Muscle layer of colon (tissue), 2 donors: ENCODE data around the gene S100B.

Source experiments
- H3K27ac ChIP-seq: one replicate; pipeline ENCODE4 v1.7.0; 2013; ENCODE audit warnings: low read depth, mild to moderate bottlenecking, low read length, moderate library complexity
- H3K27me3 ChIP-seq, 2 donors: one replicate each; pipeline ENCODE4 v1.7.0; 2013; ENCODE audit warnings: low read length in 2 of 2, mild to moderate bottlenecking in 2 of 2; ENCODE audit not compliant: insufficient read depth in 2 of 2, control insufficient read depth in 1 of 2
- H3K36me3 ChIP-seq: one replicate; pipeline ENCODE4 v1.7.0; 2013; ENCODE audit warnings: mild to moderate bottlenecking, low read length; ENCODE audit not compliant: insufficient read depth
- H3K4me1 ChIP-seq: one replicate; pipeline ENCODE4 v1.7.0; 2013; ENCODE audit warnings: mild to moderate bottlenecking, low read length; ENCODE audit not compliant: insufficient read depth
- H3K4me3 ChIP-seq, 2 donors: one replicate each; pipeline ENCODE4 v1.7.0; 2013; ENCODE audit warnings: low read length in 2 of 2, low read depth in 1 of 2, mild to moderate bottlenecking in 1 of 2, moderate library complexity in 1 of 2
- H3K9ac ChIP-seq: one replicate; pipeline ENCODE4 v1.7.0; 2013; ENCODE audit warnings: low read length
- H3K9me3 ChIP-seq: one replicate; pipeline ENCODE4 v1.7.0; 2013; ENCODE audit warnings: mild to moderate bottlenecking, low read length
- donor health status: abdominal sarcoma.
- donor health status: Adenocarcinoma of cecum.

The S100B gene

DNA sequence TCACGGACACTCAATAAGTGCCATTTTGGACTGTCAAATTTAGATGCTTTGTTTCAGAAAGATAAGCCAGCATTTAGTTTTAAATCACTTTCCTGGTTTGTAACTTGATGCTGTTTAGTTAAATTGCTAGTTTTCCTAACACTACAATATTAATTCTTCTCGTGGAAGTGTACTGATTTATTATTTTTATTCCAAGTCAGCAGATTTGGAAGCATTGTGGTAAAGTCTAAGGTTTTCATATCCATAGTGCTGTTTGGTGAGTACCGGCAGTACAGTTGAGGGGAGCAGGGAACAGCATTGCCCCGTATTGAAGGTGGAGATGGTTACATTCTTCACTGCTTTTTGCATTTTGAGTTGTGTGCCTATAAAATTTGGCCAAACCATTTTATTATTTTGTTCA, 36.3 kb downstream of the S100B start:
- Histone ChIP-seq H3K4me3 (no peak overlapping the region), H3K27me3 (no peaks in the 10 kb centered on the region), H3K4me1 (no peaks in the 10 kb centered on the region), H3K36me3 (peaks cover 61% of the 10 kb centered on the region), H3K9ac (no peak overlapping the region), H3K27ac (no peak overlapping the region), H3K9me3 (no peaks in the 10 kb centered on the region)

DNA sequence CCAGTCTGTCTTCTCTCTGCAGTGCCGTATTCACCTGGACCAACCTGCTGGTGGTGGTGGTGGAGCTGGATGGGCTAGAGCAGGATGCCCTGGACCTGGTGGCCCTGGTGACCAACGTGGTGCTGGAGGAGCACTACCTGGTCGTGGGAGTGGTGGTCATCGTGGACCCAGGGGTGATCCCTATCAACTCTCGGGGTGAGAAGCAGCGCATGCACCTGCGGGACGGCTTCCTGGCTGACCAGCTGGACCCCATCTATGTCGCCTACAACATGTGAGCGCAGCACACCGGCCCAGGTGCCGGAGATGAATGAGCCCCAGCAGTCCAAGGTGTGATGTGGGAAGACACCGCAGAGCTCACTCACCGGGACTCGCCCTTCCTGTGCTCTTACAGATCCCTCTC, 37.5 kb downstream of the S100B start:
- H3K27ac ChIP-seq = no peak overlapping the region
- no peak overlapping the region for H3K9ac ChIP-seq
- peaks cover 69% of the 10 kb centered on the region for H3K36me3 ChIP-seq
- no peak overlapping the region for H3K4me3 ChIP-seq
- no peaks in the 10 kb centered on the region for H3K9me3 ChIP-seq
- H3K27me3 ChIP-seq = no peaks in the 10 kb centered on the region
- H3K4me1 ChIP-seq = no peaks in the 10 kb centered on the region

DNA sequence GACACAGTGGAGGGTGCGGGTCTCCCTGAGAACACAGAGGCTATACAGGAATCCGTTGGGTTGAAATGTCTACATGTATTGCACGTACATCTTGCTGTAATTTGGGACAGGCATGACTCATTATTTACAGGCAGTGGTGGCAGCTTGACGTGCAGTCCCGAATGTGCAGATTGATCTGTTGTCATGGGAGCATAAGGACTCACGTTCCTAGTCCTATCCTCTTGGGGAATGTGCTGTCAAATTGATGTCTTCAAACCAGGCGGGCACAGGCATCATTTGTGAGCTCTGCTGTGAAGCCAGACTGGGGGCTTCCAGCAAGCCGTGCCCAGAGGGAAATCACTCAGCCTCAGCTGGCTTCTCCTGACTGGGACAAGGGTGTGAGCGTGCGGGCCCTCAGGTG, 40.5 kb downstream of the S100B start:
- Histone ChIP-seq H3K36me3 (peaks cover 79% of the 10 kb centered on the region), H3K9me3 (no peaks in the 10 kb centered on the region), H3K4me3 (no peak overlapping the region), H3K27me3 (no peaks in the 10 kb centered on the region), H3K4me1 (no peaks in the 10 kb centered on the region), H3K27ac (no peak overlapping the region), H3K9ac (no peak overlapping the region)

DNA sequence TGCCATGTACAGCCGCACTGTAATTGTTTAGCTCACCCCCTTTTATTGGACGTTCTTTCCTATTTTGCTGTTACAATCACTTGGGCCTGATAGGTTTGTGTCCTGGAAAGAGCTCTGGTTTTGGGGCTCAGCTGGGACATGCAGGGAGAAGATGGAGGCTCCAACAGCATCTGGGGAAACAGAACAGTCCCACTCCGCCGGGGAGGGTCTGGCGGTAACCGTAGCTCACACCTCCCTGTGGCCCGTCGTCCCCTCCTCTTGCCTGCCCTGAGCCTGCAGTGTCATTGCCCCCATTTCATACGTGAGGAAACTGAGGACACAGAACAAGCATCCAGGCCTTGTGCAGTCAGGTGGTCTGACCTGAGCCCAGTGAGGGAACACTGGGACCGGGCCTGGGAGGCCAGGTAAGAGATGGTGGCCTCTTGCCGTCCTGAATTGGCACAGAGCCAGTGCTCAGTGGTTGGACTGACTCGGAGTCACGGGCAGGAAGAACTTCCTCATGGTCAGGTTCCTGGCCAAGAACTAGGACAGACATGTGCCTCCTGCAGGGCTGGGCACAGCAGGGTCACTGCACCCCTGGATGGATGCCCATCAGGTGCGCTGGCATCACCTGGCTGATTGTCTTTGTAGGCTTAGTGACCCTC, 41.8 kb downstream of the S100B start:
- Histone ChIP-seq H3K27ac (no peak overlapping the region), H3K9ac (no peak overlapping the region), H3K36me3 (peaks cover 78% of the 10 kb centered on the region), H3K4me3 (no peak overlapping the region), H3K4me1 (no peaks in the 10 kb centered on the region), H3K9me3 (no peaks in the 10 kb centered on the region), H3K27me3 (no peaks in the 10 kb centered on the region)

DNA sequence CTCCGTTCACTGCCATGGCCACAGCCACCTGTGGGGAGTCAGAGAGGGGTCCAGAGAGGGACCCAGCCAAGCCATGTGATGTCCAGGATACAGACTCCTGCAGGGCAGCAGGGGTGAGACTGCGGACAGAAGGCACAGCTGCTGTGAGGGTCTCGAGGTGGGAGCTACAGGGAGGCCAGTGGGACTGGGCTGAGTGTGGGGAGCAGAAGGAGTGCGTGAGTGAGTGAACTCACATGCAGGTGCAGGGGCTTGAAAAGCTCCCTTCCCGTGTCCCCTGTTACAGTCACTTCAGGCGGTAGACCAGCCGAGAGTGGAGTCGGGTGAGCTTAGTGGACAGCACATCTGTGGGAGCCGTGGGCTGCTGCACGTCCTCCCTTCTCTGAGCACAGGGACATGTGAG, 42.4 kb downstream of the S100B start:
- no peaks in the 10 kb centered on the region for H3K9me3 ChIP-seq
- no peaks in the 10 kb centered on the region for H3K27me3 ChIP-seq
- H3K36me3 ChIP-seq = peaks cover 76% of the 10 kb centered on the region
- H3K4me1 ChIP-seq = no peaks in the 10 kb centered on the region
- H3K9ac ChIP-seq = no peak overlapping the region
- H3K4me3 ChIP-seq = no peak overlapping the region
- no peak overlapping the region for H3K27ac ChIP-seq

DNA sequence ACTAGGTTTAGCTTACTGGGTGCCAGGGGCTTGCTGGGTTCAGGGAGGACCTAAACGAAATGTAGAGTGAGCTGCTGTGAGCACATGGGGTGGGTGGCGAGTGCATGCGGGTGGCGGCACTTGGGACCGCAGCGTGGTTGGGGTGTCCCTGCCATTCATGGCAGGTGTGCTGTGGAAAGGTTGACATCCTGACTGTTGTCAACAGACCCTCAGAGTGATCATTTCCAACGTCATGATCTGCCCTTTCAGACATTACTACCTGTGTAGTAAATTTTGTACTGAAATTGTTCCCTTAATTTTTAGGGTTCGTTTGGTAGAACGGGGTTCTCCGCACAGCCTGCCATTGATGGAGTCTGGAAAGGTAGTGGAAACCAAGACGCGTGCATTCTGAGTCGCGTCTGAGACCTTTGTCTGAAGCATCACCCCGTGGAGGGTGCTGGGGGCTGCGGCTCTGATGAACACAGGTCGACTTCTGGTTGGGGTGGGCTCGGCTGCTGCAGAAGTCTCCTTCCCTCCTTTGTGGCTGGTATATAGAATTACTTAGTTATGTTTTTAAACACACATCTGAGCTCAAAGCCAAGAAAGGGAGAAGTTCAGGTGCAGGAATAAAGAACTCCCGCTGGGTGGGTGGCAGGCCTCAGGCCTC, 43.3 kb downstream of the S100B start:
- Histone ChIP-seq H3K4me1 (no peaks in the 10 kb centered on the region), H3K36me3 (peaks cover 76% of the 10 kb centered on the region), H3K27me3 (no peaks in the 10 kb centered on the region)

DNA sequence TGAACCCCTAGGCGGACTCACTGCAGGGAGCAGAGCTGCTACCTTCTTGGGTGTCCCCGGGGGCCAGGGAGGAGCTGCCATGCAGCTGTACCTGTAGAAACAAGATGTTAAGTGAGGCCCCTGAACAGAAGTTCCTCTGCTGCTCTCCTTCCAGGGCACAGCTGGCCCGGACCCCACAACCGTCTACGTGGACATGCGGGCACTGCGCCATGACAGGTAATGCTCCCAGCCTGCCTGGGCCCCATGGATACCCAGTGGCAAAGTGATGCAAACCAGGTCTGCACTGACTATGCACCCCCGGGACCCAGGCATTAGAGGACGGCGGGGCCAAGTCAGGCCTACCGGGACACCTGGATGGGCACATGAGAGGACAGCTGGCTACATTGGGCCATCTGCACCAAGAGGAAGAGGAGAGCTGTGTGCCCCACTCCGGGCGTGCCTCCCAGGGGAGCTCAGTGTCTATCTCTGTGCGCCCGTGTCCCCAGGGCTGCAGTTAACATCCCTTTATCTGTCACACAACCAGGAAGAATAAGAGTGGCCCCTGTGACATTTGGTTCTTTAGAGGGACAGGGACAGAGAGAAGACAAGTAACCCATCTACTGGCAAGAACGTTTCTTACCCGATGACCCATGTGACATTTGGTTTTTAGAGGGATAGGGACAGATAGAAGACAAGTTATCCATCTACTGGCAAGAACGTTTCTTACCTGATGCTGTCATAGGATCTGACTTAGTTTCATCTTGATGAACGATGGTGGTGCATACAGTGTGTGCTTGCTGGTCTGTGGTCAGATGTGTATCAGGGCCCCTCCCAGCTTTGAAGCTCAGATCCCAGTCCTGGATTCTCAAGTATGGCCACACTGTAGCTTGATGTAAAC, 44.1 kb downstream of the S100B start:
- Histone ChIP-seq H3K9me3 (no peaks in the 10 kb centered on the region), H3K36me3 (peaks cover 81% of the 10 kb centered on the region), H3K27ac (no peak overlapping the region), H3K4me3 (no peak overlapping the region), H3K9ac (no peak overlapping the region), H3K27me3 (no peaks in the 10 kb centered on the region), H3K4me1 (no peaks in the 10 kb centered on the region)

More for the DNA sequence above, 43.3 kb downstream of the S100B start:
- Histone ChIP-seq H3K9me3 (no peaks in the 10 kb centered on the region), H3K4me3 (no peak overlapping the region), H3K27ac (no peak overlapping the region), H3K9ac (no peak overlapping the region)

DNA sequence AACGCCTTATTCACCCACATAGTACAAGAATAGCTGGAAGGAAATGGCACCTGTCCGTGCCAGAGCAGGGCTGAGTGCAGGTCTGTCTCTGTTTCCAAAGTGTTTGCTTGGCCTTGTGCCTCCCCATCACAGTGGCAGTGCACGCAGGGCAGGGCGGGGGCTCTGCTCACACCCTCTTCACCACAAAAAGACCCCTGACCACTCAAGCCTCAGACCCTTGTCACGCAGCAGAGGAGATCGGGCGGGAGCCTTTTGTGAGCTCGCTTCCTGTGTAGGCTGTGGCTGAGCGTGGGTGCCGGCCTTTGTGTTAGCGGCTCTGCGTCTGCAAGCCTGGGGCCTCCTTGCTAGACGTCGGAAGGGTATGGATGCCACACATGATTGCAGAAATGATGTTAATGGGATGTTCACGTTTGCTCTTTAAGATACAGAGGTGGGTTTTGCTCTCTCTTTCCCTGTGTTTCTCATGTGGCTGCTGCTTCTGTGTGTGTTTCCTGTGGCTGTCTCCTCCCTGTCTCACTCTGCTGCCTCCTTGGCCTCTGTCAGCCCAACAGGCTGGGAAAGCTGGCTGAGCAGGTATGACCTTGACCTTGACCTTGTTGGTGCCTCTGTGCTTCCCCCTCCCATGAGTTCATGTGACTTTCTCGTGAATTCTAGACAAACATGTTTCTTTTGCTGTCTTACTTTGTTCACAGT, 45.4 kb downstream of the S100B start:
- Histone ChIP-seq H3K9me3 (no peaks in the 10 kb centered on the region), H3K27ac (no peak overlapping the region), H3K4me3 (no peak overlapping the region), H3K4me1 (no peaks in the 10 kb centered on the region), H3K9ac (no peak overlapping the region), H3K36me3 (peaks cover 83% of the 10 kb centered on the region), H3K27me3 (no peaks in the 10 kb centered on the region)

DNA sequence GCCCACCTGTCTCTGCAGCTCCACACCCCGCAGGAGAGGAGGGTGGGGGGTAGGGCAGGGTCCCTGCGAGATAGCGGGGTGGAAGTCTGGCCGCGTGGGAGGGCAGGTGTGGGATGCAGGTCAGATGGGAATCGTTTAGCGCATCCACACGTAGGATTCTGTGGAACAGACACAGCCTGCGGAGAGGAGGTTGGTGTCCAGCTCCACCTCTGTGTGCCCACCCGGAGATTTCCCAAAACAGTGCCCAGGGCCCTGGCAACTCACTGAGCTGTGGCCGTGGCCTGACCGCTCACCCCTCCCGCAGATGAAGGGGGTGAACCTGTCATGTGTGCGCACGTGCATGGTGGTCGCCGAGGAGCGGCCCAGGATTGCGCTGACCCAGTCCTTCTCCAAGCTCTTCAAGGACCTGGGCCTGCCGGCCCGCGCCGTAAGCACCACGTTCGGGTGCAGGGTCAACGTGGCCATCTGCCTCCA, 46.9 kb downstream of the S100B start:
- H3K4me3 ChIP-seq = no peak overlapping the region
- H3K36me3 ChIP-seq = peaks cover 82% of the 10 kb centered on the region
- no peak overlapping the region for H3K9ac ChIP-seq
- H3K4me1 ChIP-seq = no peaks in the 10 kb centered on the region
- no peaks in the 10 kb centered on the region for H3K9me3 ChIP-seq
- no peaks in the 10 kb centered on the region for H3K27me3 ChIP-seq
- H3K27ac ChIP-seq = no peak overlapping the region

DNA sequence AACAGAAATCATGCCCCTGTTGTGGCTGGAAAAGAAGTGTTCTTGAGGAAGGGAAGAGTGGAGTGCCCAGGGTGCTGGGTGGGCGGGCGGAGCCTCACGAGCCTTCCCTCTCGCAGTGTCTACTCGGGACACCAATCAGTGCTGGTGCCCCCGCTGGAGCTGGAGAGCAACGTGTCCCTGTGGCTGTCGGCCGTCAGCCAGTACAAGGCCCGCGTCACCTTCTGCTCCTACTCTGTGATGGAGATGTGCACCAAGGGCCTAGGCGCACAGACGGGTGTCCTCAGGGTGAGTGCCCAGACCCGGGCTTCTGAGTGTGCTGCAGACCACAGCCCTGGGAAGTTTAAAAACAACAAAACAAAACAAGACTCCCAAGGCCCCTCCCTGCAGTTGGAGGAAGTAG, 47.4 kb downstream of the S100B start:
- H3K9me3 ChIP-seq = no peaks in the 10 kb centered on the region
- no peaks in the 10 kb centered on the region for H3K4me1 ChIP-seq
- H3K27ac ChIP-seq = no peak overlapping the region
- H3K4me3 ChIP-seq = no peak overlapping the region
- no peak overlapping the region for H3K9ac ChIP-seq
- H3K36me3 ChIP-seq = peaks cover 82% of the 10 kb centered on the region
- H3K27me3 ChIP-seq = no peaks in the 10 kb centered on the region

DNA sequence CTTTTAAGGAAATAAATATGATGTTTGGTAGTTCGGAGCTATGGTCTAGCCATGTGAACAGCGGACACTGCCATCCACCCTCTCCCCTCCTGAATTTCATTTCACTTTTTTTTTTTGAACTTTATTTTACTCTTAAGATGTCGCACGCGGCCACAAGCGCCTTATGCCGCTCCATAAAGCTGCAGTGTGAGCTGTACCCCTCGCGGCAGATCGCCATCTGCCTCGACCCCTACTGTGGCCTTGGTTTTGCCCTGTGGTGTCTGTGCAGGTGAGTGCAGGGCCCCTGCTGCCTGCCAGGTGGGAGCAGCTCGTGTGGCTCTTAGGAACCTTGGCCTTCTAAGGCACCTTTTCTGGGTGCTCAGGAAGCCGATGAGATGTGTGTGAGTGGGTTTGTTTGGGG, 48.1 kb downstream of the S100B start:
- Histone ChIP-seq H3K4me3 (no peak overlapping the region), H3K9ac (no peak overlapping the region), H3K27me3 (no peaks in the 10 kb centered on the region), H3K27ac (no peak overlapping the region), H3K36me3 (peaks cover 84% of the 10 kb centered on the region), H3K4me1 (no peaks in the 10 kb centered on the region), H3K9me3 (no peaks in the 10 kb centered on the region)
